Urinary bladder (tissue), 4 donors: ENCODE results near the gene SHISA9. TPM values are rescaled to one million over a fixed set of nuclear protein-coding genes. Genes with fewer than 3 reads are reported as not detected.
"Not testable (repeated sequence)": the region's sequence is repeated elsewhere in the genome, so short reads cannot be mapped to it uniquely, and the experiment has no call there.

ENCODE experiments used
- DNase-seq: peaks from one replicate; pipeline ENCODE4 v3.0.0-alpha.2; 2015; ENCODE audit errors: extremely low spot score
- H3K27ac ChIP-seq: one replicate; pipeline ENCODE4 v1.5.1; 2013; ENCODE audit warnings: low read depth, mild to moderate bottlenecking, moderate library complexity
- H3K36me3 ChIP-seq: one replicate; pipeline ENCODE4 v1.6.1; 2013; ENCODE audit warnings: mild to moderate bottlenecking, moderate library complexity; ENCODE audit not compliant: insufficient read depth
- H3K4me1 ChIP-seq: one replicate; pipeline ENCODE4 v1.6.1; 2013; ENCODE audit warnings: mild to moderate bottlenecking, moderate library complexity; ENCODE audit not compliant: insufficient read depth
- H3K4me3 ChIP-seq: one replicate; pipeline ENCODE4 v1.5.1; 2013; ENCODE audit warnings: low read depth, low read length
- WGBS: extraction: QIAGEN DNeasy Blood & Tissue Kit; methylation state at CpG from one replicate; pipeline ENCODE4 v1.1.7; 2013; 5-methylcytosine and 5-hydroxymethylcytosine counted together
- polyA plus RNA-seq: library from polyadenylated mRNA; stranded (reverse); fragments of 200-250 nt; gene quantifications from one replicate; pipeline ENCODE4 v1.2.3, GENCODE V29; 2013
- total RNA-seq: library from RNA; depleted of rRNA; stranded (reverse); fragments of >200 nt; gene quantifications from one replicate; pipeline ENCODE4 v1.2.3, GENCODE V29; 2014
- donor health status: healthy with polysubstance abuse.
- donor health status: healthy.

Gene SHISA9
- total and polyA plus RNA-seq, 2 donors: 0.28 to 0.48 TPM

GRCh38 chr16:12904329-12904671, 2.9 kb downstream of the SHISA9 start:
- DNase-seq: no peak
- 18% methylated on average over 7 of the region's 7 CpGs for WGBS
- Histone ChIP-seq H3K4me1 (no peaks in the 10 kb centered on the region), H3K27ac (no peak overlapping the region), H3K36me3 (no peaks in the 10 kb centered on the region), H3K4me3 (no peak overlapping the region)

- no peaks in the 10 kb centered on the region for H3K36me3 ChIP-seq
- no peaks in the 10 kb centered on the region for H3K4me1 ChIP-seq
- no peak overlapping the region for H3K4me3 ChIP-seq
- no peak for DNase-seq
- 53% methylated on average over 5 of the region's 5 CpGs for WGBS
- no peak overlapping the region for H3K27ac ChIP-seq
Observed at GRCh38 chr16:12906271-12906670, 4.9 kb downstream of the SHISA9 start.

GRCh38 chr16:12906765-12907516, 5.5 kb downstream of the SHISA9 start:
- no peak overlapping the region for H3K27ac ChIP-seq
- H3K4me1 ChIP-seq: no peaks in the 10 kb centered on the region
- no peak for DNase-seq
- no peak overlapping the region for H3K4me3 ChIP-seq
- no peaks in the 10 kb centered on the region for H3K36me3 ChIP-seq
- 80% methylated on average over 5 of the region's 5 CpGs for WGBS

GRCh38 chr16:12907670-12908233, 6.4 kb downstream of the SHISA9 start:
- H3K27ac ChIP-seq: no peak overlapping the region
- no peaks in the 10 kb centered on the region for H3K4me1 ChIP-seq

GRCh38 chr16:12917246-12917645, 15.8 kb downstream of the SHISA9 start:
- H3K36me3 ChIP-seq: no peaks in the 10 kb centered on the region
- H3K27ac ChIP-seq: no peak overlapping the region
- no peak overlapping the region for H3K4me3 ChIP-seq
- WGBS: 68% methylated on average over 5 of the region's 5 CpGs
- DNase-seq: no peak
- H3K4me1 ChIP-seq: no peaks in the 10 kb centered on the region

More at GRCh38 chr16:12907670-12908233, 6.4 kb downstream of the SHISA9 start:
- WGBS: 49% methylated on average over 5 of the region's 5 CpGs
- Histone ChIP-seq H3K4me3 (no peak overlapping the region), H3K36me3 (no peaks in the 10 kb centered on the region)
- DNase-seq: no peak

GRCh38 chr16:12917653-12918052, 16.3 kb downstream of the SHISA9 start:
- H3K4me1 ChIP-seq: no peaks in the 10 kb centered on the region
- no peak overlapping the region for H3K27ac ChIP-seq
- H3K4me3 ChIP-seq: no peak overlapping the region
- DNase-seq: no peak
- no peaks in the 10 kb centered on the region for H3K36me3 ChIP-seq
- WGBS: 24% methylated on average over 1 of the region's 1 CpG

GRCh38 chr16:12920739-12921138, 19.3 kb downstream of the SHISA9 start:
- H3K36me3 ChIP-seq: no peaks in the 10 kb centered on the region
- no peaks in the 10 kb centered on the region for H3K4me1 ChIP-seq
- H3K4me3 ChIP-seq: no peak overlapping the region
- no peak overlapping the region for H3K27ac ChIP-seq
- no peak for DNase-seq
- WGBS: 51% methylated on average over 4 of the region's 4 CpGs

- 79% methylated on average over 6 of the region's 6 CpGs for WGBS
- H3K36me3 ChIP-seq, H3K4me1 ChIP-seq, H3K4me3 ChIP-seq, DNase-seq, H3K27ac ChIP-seq: not testable (repeated sequence)
Observed at GRCh38 chr16:12923640-12924039, 22.2 kb downstream of the SHISA9 start.

- Histone ChIP-seq H3K27ac (no peak overlapping the region), H3K4me1 (no peaks in the 10 kb centered on the region), H3K4me3 (no peak overlapping the region), H3K36me3 (no peaks in the 10 kb centered on the region)
- DNase-seq: no peak
- WGBS: 83% methylated on average over 7 of the region's 7 CpGs
Observed at GRCh38 chr16:12925026-12925800, 23.8 kb downstream of the SHISA9 start.

- no peaks in the 10 kb centered on the region for H3K36me3 ChIP-seq
- H3K4me1 ChIP-seq: no peaks in the 10 kb centered on the region
- 82% methylated on average over 3 of the region's 3 CpGs for WGBS
- H3K27ac ChIP-seq: no peak overlapping the region
- DNase-seq: no peak
- no peak overlapping the region for H3K4me3 ChIP-seq
Observed at GRCh38 chr16:12927591-12927990, 26.2 kb downstream of the SHISA9 start.

GRCh38 chr16:12930881-12931280, 29.5 kb downstream of the SHISA9 start:
- Histone ChIP-seq H3K4me1 (no peaks in the 10 kb centered on the region), H3K4me3 (no peak overlapping the region), H3K27ac (no peak overlapping the region), H3K36me3 (no peaks in the 10 kb centered on the region)
- DNase-seq: no peak
- WGBS: 83% methylated on average over 4 of the region's 4 CpGs

GRCh38 chr16:12936391-12936790, 35.0 kb downstream of the SHISA9 start:
- Histone ChIP-seq H3K36me3 (no peaks in the 10 kb centered on the region), H3K27ac (no peak overlapping the region), H3K4me3 (no peak overlapping the region), H3K4me1 (no peaks in the 10 kb centered on the region)
- 53% methylated on average over 2 of the region's 2 CpGs for WGBS
- no peak for DNase-seq

GRCh38 chr16:12941896-12942295, 40.5 kb downstream of the SHISA9 start:
- no peak overlapping the region for H3K4me3 ChIP-seq
- 60% methylated on average over 3 of the region's 3 CpGs for WGBS
- H3K27ac ChIP-seq: no peak overlapping the region
- no peaks in the 10 kb centered on the region for H3K36me3 ChIP-seq
- DNase-seq: no peak
- no peaks in the 10 kb centered on the region for H3K4me1 ChIP-seq

GRCh38 chr16:12942861-12943260, 41.5 kb downstream of the SHISA9 start:
- no peaks in the 10 kb centered on the region for H3K4me1 ChIP-seq
- no peak overlapping the region for H3K4me3 ChIP-seq
- 59% methylated on average over 5 of the region's 5 CpGs for whole genome bisulfite sequencing
- H3K36me3 ChIP-seq: no peaks in the 10 kb centered on the region
- DNase-seq: no peak
- no peak overlapping the region for H3K27ac ChIP-seq
